ENCODE measurements around the gene AP4S1. TPM values are rescaled to one million over a fixed set of nuclear protein-coding genes. Genes with fewer than 3 reads are reported as not detected.

Gene AP4S1
- total RNA-seq, 1 donor from 2014 or later, result 14.6 TPM

GRCh38 chr14:31022386-31022785 lies 3.1 kb upstream of the AP4S1 start:
- Histone ChIP-seq H3K27me3 (ENCODE audit: control insufficient read depth in 3 of 3, insufficient read depth in 3 of 3, low read length in 3 of 3) (no peaks in the 10 kb centered on the region), H3K36me3 (ENCODE audit: control insufficient read depth in 3 of 3, insufficient read depth in 3 of 3, low read length in 3 of 3) (peaks cover 2 to 4% (median 2%) of the 10 kb centered on the region in 3 donors), H3K27ac (ENCODE audit: low read depth, low read length) (no peak overlapping the region), H3K9ac (ENCODE audit: low read depth in 1 of 3, low read length in 3 of 3) (no peak overlapping the region), H3K4me3 (ENCODE audit: low read length in 3 of 3) (no peak overlapping the region), H3K4me1 (ENCODE audit: control insufficient read depth in 3 of 3, insufficient read depth in 3 of 3, low read length in 3 of 3) (peaks cover 9 to 11% (median 10%) of the 10 kb centered on the region in 3 donors), H3K9me3 (ENCODE audit: control insufficient read depth in 3 of 3, low read length in 3 of 3) (no peaks in the 10 kb centered on the region)

- Histone ChIP-seq H3K9me3 (ENCODE audit: control insufficient read depth in 3 of 3, low read length in 3 of 3) (no peaks in the 10 kb centered on the region), H3K4me3 (ENCODE audit: low read length in 3 of 3) (peak overlapping the region; percentile 25 to 90 (median 82)), H3K27me3 (ENCODE audit: control insufficient read depth in 3 of 3, insufficient read depth in 3 of 3, low read length in 3 of 3) (no peaks in the 10 kb centered on the region), H3K4me1 (ENCODE audit: control insufficient read depth in 3 of 3, insufficient read depth in 3 of 3, low read length in 3 of 3) (peaks cover 7 to 11% (median 10%) of the 10 kb centered on the region in 3 donors), H3K36me3 (ENCODE audit: control insufficient read depth in 3 of 3, insufficient read depth in 3 of 3, low read length in 3 of 3) (peaks cover 0 to 4% (median 2%) of the 10 kb centered on the region in 3 donors), H3K9ac (ENCODE audit: low read depth in 1 of 3, low read length in 3 of 3) (peak overlapping the region; percentile 87 to 98 (median 97)), H3K27ac (ENCODE audit: low read depth, low read length) (peak overlapping the region; percentile 99)
These were observed 1.4 kb upstream of the AP4S1 start for GRCh38 chr14:31024010-31024480.

- no peaks in the 10 kb centered on the region for H3K27me3 ChIP-seq (ENCODE audit: control insufficient read depth in 3 of 3, insufficient read depth in 3 of 3, low read length in 3 of 3)
- H3K4me3 ChIP-seq (ENCODE audit: low read length in 3 of 3), result peak overlapping the region; percentile 82 to 92 (median 90)
- peaks cover 7 to 11% (median 10%) of the 10 kb centered on the region in 3 donors for H3K4me1 ChIP-seq (ENCODE audit: control insufficient read depth in 3 of 3, insufficient read depth in 3 of 3, low read length in 3 of 3)
- H3K9me3 ChIP-seq (ENCODE audit: control insufficient read depth in 3 of 3, low read length in 3 of 3), result no peaks in the 10 kb centered on the region
- H3K9ac ChIP-seq (ENCODE audit: low read depth in 1 of 3, low read length in 3 of 3), result peak overlapping the region; percentile 87 to 98 (median 97)
- peak overlapping the region; percentile 99 for H3K27ac ChIP-seq (ENCODE audit: low read depth, low read length)
- H3K36me3 ChIP-seq (ENCODE audit: control insufficient read depth in 3 of 3, insufficient read depth in 3 of 3, low read length in 3 of 3), result peaks cover 0 to 4% (median 2%) of the 10 kb centered on the region in 3 donors
These were observed 677 bp upstream of the AP4S1 start for GRCh38 chr14:31024577-31025366.

- no peaks in the 10 kb centered on the region for H3K9me3 ChIP-seq (ENCODE audit: control insufficient read depth in 3 of 3, low read length in 3 of 3)
- H3K36me3 ChIP-seq (ENCODE audit: control insufficient read depth in 3 of 3, insufficient read depth in 3 of 3, low read length in 3 of 3), result peaks cover 0 to 2% (median 1%) of the 10 kb centered on the region in 3 donors
- peak within 1 kb of the TSS; percentile 99 for H3K27ac ChIP-seq (ENCODE audit: low read depth, low read length)
- peak within 1 kb of the TSS; percentile 91 to 96 (median 92) for H3K4me3 ChIP-seq (ENCODE audit: low read length in 3 of 3)
- H3K4me1 ChIP-seq (ENCODE audit: control insufficient read depth in 3 of 3, insufficient read depth in 3 of 3, low read length in 3 of 3), result peaks cover 7 to 11% (median 10%) of the 10 kb centered on the region in 3 donors
- H3K27me3 ChIP-seq (ENCODE audit: control insufficient read depth in 3 of 3, insufficient read depth in 3 of 3, low read length in 3 of 3), result no peaks in the 10 kb centered on the region
- peak within 1 kb of the TSS; percentile 97 to 98 (median 98) for H3K9ac ChIP-seq (ENCODE audit: low read depth in 1 of 3, low read length in 3 of 3)
These were observed 614 bp downstream of the AP4S1 start, which contains the start of gene STRN3 for GRCh38 chr14:31026077-31026449. Gene STRN3, minus strand, starts transcription at chr14:31026379. Its CDS starts 194 bp downstream, at chr14:31026185.

GRCh38 chr14:31026450-31027235 lies 1.2 kb downstream of the AP4S1 start:
- H3K27me3 ChIP-seq (ENCODE audit: control insufficient read depth in 3 of 3, insufficient read depth in 3 of 3, low read length in 3 of 3), result no peaks in the 10 kb centered on the region

GRCh38 chr14:31027847-31028246 lies 2.4 kb downstream of the AP4S1 start:
- no peaks in the 10 kb centered on the region for H3K9me3 ChIP-seq (ENCODE audit: control insufficient read depth in 3 of 3, low read length in 3 of 3)
- H3K27ac ChIP-seq (ENCODE audit: low read depth, low read length), result no peak overlapping the region
- H3K9ac ChIP-seq (ENCODE audit: low read depth in 1 of 3, low read length in 3 of 3), result no peak overlapping the region
- no peaks in the 10 kb centered on the region for H3K27me3 ChIP-seq (ENCODE audit: control insufficient read depth in 3 of 3, insufficient read depth in 3 of 3, low read length in 3 of 3)
- no peaks in the 10 kb centered on the region for H3K36me3 ChIP-seq (ENCODE audit: control insufficient read depth in 3 of 3, insufficient read depth in 3 of 3, low read length in 3 of 3)
- peaks cover 7 to 11% (median 10%) of the 10 kb centered on the region in 3 donors for H3K4me1 ChIP-seq (ENCODE audit: control insufficient read depth in 3 of 3, insufficient read depth in 3 of 3, low read length in 3 of 3)
- H3K4me3 ChIP-seq (ENCODE audit: low read length in 3 of 3), result no peak overlapping the region

More at GRCh38 chr14:31026450-31027235, 1.2 kb downstream of the AP4S1 start:
- H3K36me3 ChIP-seq (ENCODE audit: control insufficient read depth in 3 of 3, insufficient read depth in 3 of 3, low read length in 3 of 3), result peaks cover 0 to 2% (median 0%) of the 10 kb centered on the region in 3 donors
- peaks cover 7 to 11% (median 10%) of the 10 kb centered on the region in 3 donors for H3K4me1 ChIP-seq (ENCODE audit: control insufficient read depth in 3 of 3, insufficient read depth in 3 of 3, low read length in 3 of 3)
- H3K4me3 ChIP-seq (ENCODE audit: low read length in 3 of 3), result peak overlapping the region; percentile 91 to 96 (median 92)
- no peaks in the 10 kb centered on the region for H3K9me3 ChIP-seq (ENCODE audit: control insufficient read depth in 3 of 3, low read length in 3 of 3)
- peak overlapping the region; percentile 99 for H3K27ac ChIP-seq (ENCODE audit: low read depth, low read length)
- H3K9ac ChIP-seq (ENCODE audit: low read depth in 1 of 3, low read length in 3 of 3), result peak overlapping the region; percentile 93 to 98 (median 98)

- H3K4me1 ChIP-seq (ENCODE audit: control insufficient read depth in 3 of 3, insufficient read depth in 3 of 3, low read length in 3 of 3), result peaks cover 3 to 7% (median 5%) of the 10 kb centered on the region in 3 donors
- H3K27ac ChIP-seq (ENCODE audit: low read depth, low read length), result no peak overlapping the region
- no peaks in the 10 kb centered on the region for H3K36me3 ChIP-seq (ENCODE audit: control insufficient read depth in 3 of 3, insufficient read depth in 3 of 3, low read length in 3 of 3)
- no peaks in the 10 kb centered on the region for H3K27me3 ChIP-seq (ENCODE audit: control insufficient read depth in 3 of 3, insufficient read depth in 3 of 3, low read length in 3 of 3)
- no peaks in the 10 kb centered on the region for H3K9me3 ChIP-seq (ENCODE audit: control insufficient read depth in 3 of 3, low read length in 3 of 3)
- no peak overlapping the region for H3K4me3 ChIP-seq (ENCODE audit: low read length in 3 of 3)
- H3K9ac ChIP-seq (ENCODE audit: low read depth in 1 of 3, low read length in 3 of 3), result no peak overlapping the region
These were observed 3.8 kb downstream of the AP4S1 start for GRCh38 chr14:31029016-31029970.

- no peak overlapping the region for H3K9ac ChIP-seq (ENCODE audit: low read depth in 1 of 3, low read length in 3 of 3)
- H3K4me3 ChIP-seq (ENCODE audit: low read length in 3 of 3), result no peak overlapping the region
- no peaks in the 10 kb centered on the region for H3K27me3 ChIP-seq (ENCODE audit: control insufficient read depth in 3 of 3, insufficient read depth in 3 of 3, low read length in 3 of 3)
- no peak overlapping the region for H3K27ac ChIP-seq (ENCODE audit: low read depth, low read length)
- no peaks in the 10 kb centered on the region for H3K9me3 ChIP-seq (ENCODE audit: control insufficient read depth in 3 of 3, low read length in 3 of 3)
- H3K36me3 ChIP-seq (ENCODE audit: control insufficient read depth in 3 of 3, insufficient read depth in 3 of 3, low read length in 3 of 3), result no peaks in the 10 kb centered on the region
- H3K4me1 ChIP-seq (ENCODE audit: control insufficient read depth in 3 of 3, insufficient read depth in 3 of 3, low read length in 3 of 3), result peaks cover 0 to 4% (median 3%) of the 10 kb centered on the region in 3 donors
These were observed 5.0 kb downstream of the AP4S1 start for GRCh38 chr14:31030469-31030868.

- Histone ChIP-seq H3K4me1 (ENCODE audit: control insufficient read depth in 3 of 3, insufficient read depth in 3 of 3, low read length in 3 of 3) (no peaks in the 10 kb centered on the region), H3K36me3 (ENCODE audit: control insufficient read depth in 3 of 3, insufficient read depth in 3 of 3, low read length in 3 of 3) (peaks cover 0 to 2% (median 0%) of the 10 kb centered on the region in 3 donors), H3K27me3 (ENCODE audit: control insufficient read depth in 3 of 3, insufficient read depth in 3 of 3, low read length in 3 of 3) (no peaks in the 10 kb centered on the region), H3K4me3 (ENCODE audit: low read length in 3 of 3) (no peak overlapping the region), H3K27ac (ENCODE audit: low read depth, low read length) (no peak overlapping the region), H3K9ac (ENCODE audit: low read depth in 1 of 3, low read length in 3 of 3) (no peak overlapping the region), H3K9me3 (ENCODE audit: control insufficient read depth in 3 of 3, low read length in 3 of 3) (no peaks in the 10 kb centered on the region)
These were observed 11.1 kb downstream of the AP4S1 start for GRCh38 chr14:31036552-31036951.
